BJ (cell line): ENCODE measurements around the gene DPYSL5. TPM values are rescaled to one million over a fixed set of nuclear protein-coding genes. Genes with fewer than 3 reads are reported as not detected.

Experiments
- CTCF ChIA-PET: fragments of 350-600 bp; formaldehyde crosslinking; extraction: SDS; loops from one replicate; lab custom pipeline; 2021; ENCODE audit warnings: antibody characterized with exemption, inconsistent platforms; lab: Yijun Ruan, JAX
- POLR2A ChIA-PET: fragments of 300-600 bp; sonication (Branson Sonifier 250); formaldehyde crosslinking; extraction: SDS; loops from one replicate; lab custom pipeline; 2021; ENCODE audit warnings: antibody characterized with exemption; lab: Charles Lee
- DNase-seq: peaks from one replicate; pipeline ENCODE4 v3.0.0-alpha.2; 2011; ENCODE audit warnings: low read depth
- H3K27me3 ChIP-seq: 2 replicates; pipeline ENCODE4 v1.6.0; 2011; ENCODE audit warnings: low read length; ENCODE audit not compliant: control insufficient read depth, insufficient read depth
- H3K36me3 ChIP-seq: 2 replicates; pipeline ENCODE4 v1.5.1; 2011; ENCODE audit warnings: low read length; ENCODE audit not compliant: control insufficient read depth, insufficient read depth
- H3K4me3 ChIP-seq: 2 replicates; pipeline ENCODE4 v1.5.1; 2011; ENCODE audit warnings: low read depth, mild to moderate bottlenecking, control low read depth, low read length
- polyA plus RNA-seq: library from polyadenylated mRNA; depleted of rRNA; stranded (reverse); fragments of >200 nt; gene quantifications from 2 replicates; pipeline ENCODE4 v1.2.3, GENCODE V29; 2011
- TF ChIP-seq, protein P1 (sequence below): IDR thresholded peaks from 2 replicates; pipeline ENCODE4 v1.5.1; 2011; ENCODE audit warnings: low read depth, mild to moderate bottlenecking, control low read depth, inconsistent platforms, low read length, moderate library complexity; ENCODE audit not compliant: insufficient read depth

The DPYSL5 gene
- polyA plus RNA-seq, 1 experiment, result not detected

GRCh38 chr2:26924731-26925099 is 76.8 kb downstream of the DPYSL5 start:
- DNase-seq, result no peak
- TF ChIP-seq, protein P1, sequence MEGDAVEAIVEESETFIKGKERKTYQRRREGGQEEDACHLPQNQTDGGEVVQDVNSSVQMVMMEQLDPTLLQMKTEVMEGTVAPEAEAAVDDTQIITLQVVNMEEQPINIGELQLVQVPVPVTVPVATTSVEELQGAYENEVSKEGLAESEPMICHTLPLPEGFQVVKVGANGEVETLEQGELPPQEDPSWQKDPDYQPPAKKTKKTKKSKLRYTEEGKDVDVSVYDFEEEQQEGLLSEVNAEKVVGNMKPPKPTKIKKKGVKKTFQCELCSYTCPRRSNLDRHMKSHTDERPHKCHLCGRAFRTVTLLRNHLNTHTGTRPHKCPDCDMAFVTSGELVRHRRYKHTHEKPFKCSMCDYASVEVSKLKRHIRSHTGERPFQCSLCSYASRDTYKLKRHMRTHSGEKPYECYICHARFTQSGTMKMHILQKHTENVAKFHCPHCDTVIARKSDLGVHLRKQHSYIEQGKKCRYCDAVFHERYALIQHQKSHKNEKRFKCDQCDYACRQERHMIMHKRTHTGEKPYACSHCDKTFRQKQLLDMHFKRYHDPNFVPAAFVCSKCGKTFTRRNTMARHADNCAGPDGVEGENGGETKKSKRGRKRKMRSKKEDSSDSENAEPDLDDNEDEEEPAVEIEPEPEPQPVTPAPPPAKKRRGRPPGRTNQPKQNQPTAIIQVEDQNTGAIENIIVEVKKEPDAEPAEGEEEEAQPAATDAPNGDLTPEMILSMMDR, result no peak
- H3K36me3 ChIP-seq, result no peaks in the 10 kb centered on the region
- ChIA-PET POLR2A (no interaction called here), CTCF (no interaction called here)
- H3K27me3 ChIP-seq, result peaks cover 7% of the 10 kb centered on the region
- no peak overlapping the region for H3K4me3 ChIP-seq

GRCh38 chr2:26925100-26925791 is 77.3 kb downstream of the DPYSL5 start:
- TF ChIP-seq, protein P1, result no peak
- ChIA-PET POLR2A (no interaction called here), CTCF (interaction anchor here (1.3 to 3.3 kb wide), 2 partner anchors 9 to 17 kb away, joined by 5 to 17 read pairs; no protein-coding TSS in a partner anchor)
- Histone ChIP-seq H3K4me3 (no peak overlapping the region), H3K36me3 (no peaks in the 10 kb centered on the region), H3K27me3 (peaks cover 7% of the 10 kb centered on the region)
- no peak for DNase-seq

DNA sequence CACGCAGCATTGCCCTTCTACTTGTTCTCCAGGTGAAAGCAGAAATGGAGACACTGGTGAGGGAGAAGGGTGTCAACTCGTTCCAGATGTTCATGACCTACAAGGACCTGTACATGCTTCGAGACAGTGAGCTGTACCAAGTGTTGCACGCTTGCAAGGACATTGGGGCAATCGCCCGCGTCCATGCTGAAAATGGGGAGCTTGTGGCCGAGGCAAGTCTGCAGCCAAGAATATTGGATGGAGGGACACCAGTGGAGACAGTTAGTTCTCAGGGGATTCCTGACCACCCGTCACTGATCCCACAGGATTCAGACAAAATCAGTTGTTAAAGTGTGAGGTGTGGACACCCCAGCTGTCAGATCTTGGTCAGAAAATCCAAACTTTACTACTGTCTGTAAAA is 79.3 kb downstream of the DPYSL5 start:
- TF ChIP-seq, protein P1, result no peak
- ChIA-PET CTCF (interaction anchor here (3.3 kb wide), 1 partner anchor 15 kb away, joined by 17 read pairs; no protein-coding TSS in a partner anchor), POLR2A (no interaction called here)
- H3K27me3 ChIP-seq, result peaks cover 11% of the 10 kb centered on the region
- no peaks in the 10 kb centered on the region for H3K36me3 ChIP-seq
- H3K4me3 ChIP-seq, result no peak overlapping the region
- DNase-seq, result no peak

DNA sequence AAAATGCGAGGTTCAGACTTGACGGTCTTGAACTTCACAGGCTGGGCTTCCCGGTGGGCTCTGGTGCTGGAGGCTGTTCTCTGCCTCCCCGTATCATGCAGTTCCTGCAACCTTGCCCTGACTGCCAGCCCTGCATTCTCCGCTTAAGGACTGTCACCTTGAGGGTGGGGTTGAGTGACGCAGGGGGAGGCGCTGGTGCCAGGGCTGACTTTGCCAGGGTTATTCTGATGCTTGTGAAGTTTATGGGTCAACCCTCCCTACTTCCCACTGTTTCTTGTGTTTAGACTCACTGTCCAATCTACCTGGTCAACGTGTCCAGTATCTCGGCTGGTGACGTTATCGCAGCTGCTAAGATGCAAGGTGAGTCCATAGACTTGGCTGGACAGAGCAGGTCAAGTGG is 85.0 kb downstream of the DPYSL5 start:
- H3K4me3 ChIP-seq, result no peak overlapping the region
- POLR2A ChIA-PET, result no interaction called here

More for the DNA sequence above, 85.0 kb downstream of the DPYSL5 start:
- H3K27me3 ChIP-seq, result peaks cover 13% of the 10 kb centered on the region; the same call in 1 of the 2 replicates
- TF ChIP-seq, protein P1, result no peak
- no peak for DNase-seq
- no peaks in the 10 kb centered on the region for H3K36me3 ChIP-seq
- CTCF ChIA-PET, result interaction anchor here (3.6 kb wide), 1 partner anchor 10 kb away, joined by 22 read pairs; no protein-coding TSS in a partner anchor
